A549 (cell line): Measurements from ENCODE around the gene KIF13A. TPM values are rescaled to one million over a fixed set of nuclear protein-coding genes. Genes with fewer than 3 reads are reported as not detected.
A peak's percentile ranks its signal among the peaks of the same experiment; 100 is the strongest.

ENCODE experiments used
- ATAC-seq, 2 experiments: fragments of 200-7000 bp in 1 of 2; fragments of >200 bp in 1 of 2; cut with Nextera tagmentation in 1 of 2; cut with Tn5 transposase in 1 of 2; 3 replicates each; pipeline versions ENCODE4 v1.8.0 to v1.9.1; 2018 to 2020; ENCODE audit warnings: mild to moderate bottlenecking in 1 of 2, moderate library complexity in 1 of 2
- CTCF ChIA-PET: fragments of 300-600 bp; sonication (Branson Sonifier 250); formaldehyde crosslinking; extraction: SDS; loops from one replicate; lab custom pipeline; 2021; ENCODE audit warnings: antibody characterized with exemption, inconsistent platforms; lab: Yijun Ruan, JAX
- POLR2A ChIA-PET: fragments of 350-600 bp; formaldehyde crosslinking; extraction: SDS; loops from one replicate; lab custom pipeline; 2021; ENCODE audit warnings: antibody characterized with exemption, inconsistent platforms; lab: Yijun Ruan, JAX
- DNase-seq, 2 experiments: peaks; one replicate each; pipeline versions ENCODE4 v3.0.0 to v3.0.0-alpha.2; 2011 to 2016; ENCODE audit warnings: low read depth in 1 of 2, low spot score in 1 of 2
- FAIRE-seq: peaks from 2 replicates; lab custom pipeline; 2011; peaks lifted over from hg19 to GRCh38; lab: Jason Lieb, UNC
- H3K27ac ChIP-seq, 2 experiments: fragments of >200 bp; sonication (Bioruptor Twin); formaldehyde crosslinking; 3 replicates each; pipeline ENCODE4 v1.5.1; 2016 to 2017
- H3K4me1 ChIP-seq: fragments of >200 bp; sonication (Bioruptor Twin); formaldehyde crosslinking; 3 replicates; pipeline ENCODE4 v1.6.1; 2016
- H3K4me2 ChIP-seq: fragments of >200 bp; sonication (Bioruptor Twin); formaldehyde crosslinking; 3 replicates; pipeline ENCODE4 v1.6.1; 2016
- H3K4me3 ChIP-seq: fragments of >200 bp; sonication (Bioruptor Twin); formaldehyde crosslinking; 3 replicates; pipeline ENCODE4 v1.5.1; 2016
- H3K9me3 ChIP-seq: fragments of >200 bp; sonication (Bioruptor Twin); formaldehyde crosslinking; 3 replicates; pipeline ENCODE4 v1.6.1; 2016
- BCL3 ChIP-seq: fragments of >200 bp; sonication (Bioruptor Twin); formaldehyde crosslinking; IDR thresholded peaks from 3 replicates; pipeline ENCODE4 v1.6.1; 2016
- CEBPB ChIP-seq, 2 experiments: fragments of >200 bp in 1 of 2; sonication (Bioruptor Twin) in 1 of 2; formaldehyde crosslinking in 1 of 2; IDR thresholded peaks; 2 replicates each; pipeline ENCODE4 v1.6.1; 2012 to 2016
- CHD4 ChIP-seq: fragments of 200-600 bp; sonication (generic); IDR thresholded peaks from 2 replicates; pipeline ENCODE4 v1.6.1; 2016; ENCODE audit warnings: antibody characterized with exemption, mild to moderate bottlenecking, borderline replicate concordance
- EHF ChIP-seq: fragments of 250-450 bp; sonication (Bioruptor Pico); IDR thresholded peaks from 2 replicates; pipeline ENCODE4 v1.5.0; 2020; ENCODE audit warnings: mild to moderate bottlenecking
- ELK1 ChIP-seq: fragments of 150-350 bp; IDR thresholded peaks from 2 replicates; pipeline ENCODE4 v1.6.1; 2014; ENCODE audit warnings: low read depth, mild to moderate bottlenecking, low read length
- EP300 ChIP-seq, 2 experiments: fragments of >200 bp; sonication (Bioruptor Twin); formaldehyde crosslinking; IDR thresholded peaks; 2 replicates in 1 of 2; 3 replicates in 1 of 2; pipeline ENCODE4 v1.6.1; 2016 to 2017
- ESRRA ChIP-seq: fragments of 150-350 bp; IDR thresholded peaks from 2 replicates; pipeline ENCODE4 v1.6.1; 2014; ENCODE audit warnings: mild to moderate bottlenecking, low read length, borderline replicate concordance
- FOSB ChIP-seq: fragments of 250-450 bp; sonication (Bioruptor Pico); IDR thresholded peaks from 2 replicates; pipeline ENCODE4 v1.5.0; 2020; ENCODE audit warnings: mild to moderate bottlenecking, moderate library complexity
- FOSL2 ChIP-seq, 2 experiments: fragments of 450-650 bp in 1 of 2; fragments of >200 bp in 1 of 2; sonication (Bioruptor Twin) in 1 of 2; formaldehyde crosslinking; IDR thresholded peaks; 2 replicates each; pipeline versions ENCODE4 v1.5.0 to v1.6.1; 2016 to 2020; ENCODE audit warnings: mild to moderate bottlenecking in 1 of 2, moderate library complexity in 1 of 2
- FOXS1 ChIP-seq: fragments of 250-450 bp; sonication (Bioruptor Pico); IDR thresholded peaks from 2 replicates; pipeline ENCODE4 v1.5.0; 2020; ENCODE audit warnings: mild to moderate bottlenecking, moderate library complexity
- HES2 ChIP-seq: fragments of >200 bp; sonication (Bioruptor Twin); formaldehyde crosslinking; IDR thresholded peaks from 2 replicates; pipeline ENCODE4 v1.6.1; 2016
- HOXA7 ChIP-seq: fragments of 250-450 bp; sonication (Bioruptor Pico); IDR thresholded peaks from 2 replicates; pipeline ENCODE4 v1.5.0; 2020; ENCODE audit warnings: mild to moderate bottlenecking, moderate library complexity
- HOXB13 ChIP-seq: fragments of 250-450 bp; sonication (Bioruptor Pico); IDR thresholded peaks from 2 replicates; pipeline ENCODE4 v1.5.0; 2020; ENCODE audit warnings: low read depth, mild to moderate bottlenecking, moderate library complexity
- JUN ChIP-seq, 2 experiments: fragments of >200 bp; sonication (Bioruptor Twin); formaldehyde crosslinking; IDR thresholded peaks; 2 replicates in 1 of 2; 3 replicates in 1 of 2; pipeline ENCODE4 v1.6.1; 2016 to 2017
- JUNB ChIP-seq: fragments of >200 bp; sonication (Bioruptor Twin); formaldehyde crosslinking; IDR thresholded peaks from 2 replicates; pipeline ENCODE4 v1.6.1; 2016
- KDM5A ChIP-seq: fragments of 200-600 bp; sonication (generic); IDR thresholded peaks from 2 replicates; pipeline ENCODE4 v1.6.1; 2016; ENCODE audit warnings: antibody characterized with exemption, mild to moderate bottlenecking
- MAFK ChIP-seq: fragments of 450-650 bp; IDR thresholded peaks from 2 replicates; pipeline ENCODE4 v1.6.1; 2014; ENCODE audit not compliant: partially characterized antibody
- MAZ ChIP-seq: fragments of 150-350 bp; IDR thresholded peaks from 2 replicates; pipeline ENCODE4 v1.6.1; 2014; ENCODE audit warnings: antibody characterized with exemption, low read depth, low read length, borderline replicate concordance
- NFE2L2 ChIP-seq: fragments of 150-350 bp; conservative IDR thresholded peaks from 2 replicates; pipeline ENCODE4 v1.6.1; 2014; ENCODE audit warnings: low read length
- PBX3 ChIP-seq: IDR thresholded peaks from 2 replicates; pipeline ENCODE4 v1.6.1; 2012
- POLR2AphosphoS2 ChIP-seq: conservative IDR thresholded peaks from 2 replicates; pipeline ENCODE4 v1.6.1; 2012; ENCODE audit warnings: low read length, improper control_type of control experiment, inconsistent platforms
- RAD21 ChIP-seq, 2 experiments: fragments of >200 bp in 1 of 2; sonication (Bioruptor Twin) in 1 of 2; formaldehyde crosslinking in 1 of 2; IDR thresholded peaks in 1 of 2; conservative IDR thresholded peaks in 1 of 2; 2 replicates in 1 of 2; 3 replicates in 1 of 2; pipeline ENCODE4 v1.6.1; 2012 to 2018; ENCODE audit warnings: inconsistent platforms in 1 of 2
- RNF2 ChIP-seq: fragments of 200-600 bp; sonication (generic); IDR thresholded peaks from 2 replicates; pipeline ENCODE4 v1.6.1; 2016; ENCODE audit warnings: low read depth, mild to moderate bottlenecking, antibody characterized with exemption, moderate library complexity, borderline replicate concordance
- SREBF2 ChIP-seq: fragments of 450-650 bp; IDR thresholded peaks from 2 replicates; pipeline ENCODE4 v1.6.1; 2014; ENCODE audit warnings: mild to moderate bottlenecking, moderate library complexity
- ZNF302 ChIP-seq: fragments of 250-450 bp; sonication (Bioruptor Pico); IDR thresholded peaks from 2 replicates; pipeline ENCODE4 v1.9.0; 2021; ENCODE audit warnings: inconsistent platforms, mild to moderate bottlenecking, moderate library complexity
- ZSCAN20 ChIP-seq: fragments of 250-450 bp; sonication (Bioruptor Pico); IDR thresholded peaks from 2 replicates; pipeline ENCODE4 v1.8.0; 2022; ENCODE audit warnings: mild to moderate bottlenecking, moderate library complexity
- WGBS: methylation state at CpG from one replicate; pipeline ENCODE4 v1.1.6; 2017; ENCODE audit errors: missing lambda C conversion rate; 5-methylcytosine and 5-hydroxymethylcytosine counted together
- polyA plus RNA-seq, 4 experiments: library from polyadenylated mRNA; depleted of rRNA in 3 of 4; stranded (reverse); fragments of >200 nt; fragmentation: RNase III in 1 of 4; extraction: RNeasy Plus Mini Kit Qiagen cat#74134 plus additional on column Dnase treatment in 1 of 4; gene quantifications; 2 replicates in 3 of 4; 3 replicates in 1 of 4; pipeline ENCODE4 v1.2.3, GENCODE V29; 2011 to 2017
- TF ChIP-seq, protein P1 (sequence below): IDR thresholded peaks from 2 replicates; pipeline ENCODE4 v1.6.1; 2012
- TF ChIP-seq, protein P2 (sequence below): fragments of 450-650 bp; IDR thresholded peaks from 2 replicates; pipeline ENCODE4 v1.6.1; 2014; ENCODE audit warnings: antibody characterized with exemption
- TF ChIP-seq, protein P3 (sequence below): IDR thresholded peaks from 2 replicates; pipeline ENCODE4 v1.6.1; 2012; ENCODE audit warnings: low read depth, borderline replicate concordance

The KIF13A gene
- polyA plus RNA-seq, 2 of the 4 experiments (the other 2 are of a cell fraction) = 30.2 to 39.4 TPM

- no peak for FAIRE-seq
- no peak overlapping the region for H3K4me2 ChIP-seq
- 93% methylated on average over 2 of the region's 2 CpGs for WGBS
Observed at GRCh38 chr6:18031680-18032256, 44.3 kb upstream of the KIF13A start.

DNA sequence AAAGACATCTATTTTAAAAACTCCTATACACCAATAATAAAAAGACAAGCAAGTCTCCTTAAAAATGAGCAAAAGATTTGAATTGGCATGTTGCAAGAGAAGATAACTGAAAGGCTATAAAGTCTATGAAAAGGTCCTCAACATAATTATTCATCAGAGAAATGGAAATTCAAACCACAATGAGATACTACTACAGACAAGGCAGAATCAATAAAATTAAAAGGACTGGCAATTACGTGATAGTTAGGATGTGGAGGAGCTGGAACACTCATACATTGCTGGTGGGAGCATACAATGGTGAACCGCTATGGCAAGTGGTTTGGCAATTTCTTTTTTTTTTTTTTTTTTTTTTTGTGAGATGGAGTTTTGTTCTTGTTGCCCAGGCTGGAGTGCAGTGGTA is 43.8 kb upstream of the KIF13A start:
- Histone ChIP-seq H3K4me1 (no peaks in the 10 kb centered on the region; the same call in 2 of the 3 replicates), H3K4me2 (no peak overlapping the region), H3K4me3 (no peak overlapping the region), H3K9me3 (no peaks in the 10 kb centered on the region), H3K27ac (peak overlapping the region in 1 of 2 experiments; percentile 22; a peak in 1 of 6 replicates)
- CTCF ChIA-PET = no interaction called here
- TF ChIP-seq EHF (CRISPR knock-in tag) = no peak
- TF ChIP-seq HES2 = no peak
- TF ChIP-seq SREBF2 = no peak
- TF ChIP-seq KDM5A = no peak
- TF ChIP-seq CEBPB (IDR thresholded peaks at IDR 0.05) = no peak
- no peak for TF ChIP-seq HOXA7 (CRISPR knock-in tag)
- TF ChIP-seq JUN (IDR thresholded peaks at IDR 0.05) = no peak
- TF ChIP-seq RAD21 (conservative IDR thresholded peaks at IDR 0.05 in 1 of 2, IDR thresholded peaks at IDR 0.05 in 1 of 2) = no peak
- no peak for TF ChIP-seq BCL3
- TF ChIP-seq NFE2L2 = no peak
- POLR2A ChIA-PET = no interaction called here
- FAIRE-seq (no peak), DNase-seq (no peak), ATAC-seq (no peak)
- WGBS = 96% methylated on average over 2 of the region's 2 CpGs

More at GRCh38 chr6:18031680-18032256, 44.3 kb upstream of the KIF13A start:
- no peak for DNase-seq
- CTCF ChIA-PET = no interaction called here
- H3K9me3 ChIP-seq = no peaks in the 10 kb centered on the region
- H3K27ac ChIP-seq = peak overlapping the region in 1 of 2 experiments; percentile 22; a peak in 1 of 6 replicates
- H3K4me1 ChIP-seq = no peaks in the 10 kb centered on the region; the same call in 2 of the 3 replicates
- no peak overlapping the region for H3K4me3 ChIP-seq
- TF ChIP-seq ELK1 (no peak), POLR2AphosphoS2 (no peak), NFE2L2 (peak; percentile 55), MAFK (peak; percentile 70), RAD21 (conservative IDR thresholded peaks at IDR 0.05 in 1 of 2, IDR thresholded peaks at IDR 0.05 in 1 of 2) (no peak), CHD4 (no peak), FOSL2 (IDR thresholded peaks at IDR 0.05) (no peak), FOSL2 (CRISPR knock-in tag; IDR thresholded peaks at IDR 0.05) (no peak), ZSCAN20 (CRISPR knock-in tag) (no peak), PBX3 (no peak)
- TF ChIP-seq, protein P1, sequence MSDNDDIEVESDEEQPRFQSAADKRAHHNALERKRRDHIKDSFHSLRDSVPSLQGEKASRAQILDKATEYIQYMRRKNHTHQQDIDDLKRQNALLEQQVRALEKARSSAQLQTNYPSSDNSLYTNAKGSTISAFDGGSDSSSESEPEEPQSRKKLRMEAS = no peak
- ATAC-seq = no peak
- POLR2A ChIA-PET = no interaction called here

GRCh38 chr6:18028332-18028731 is 40.9 kb upstream of the KIF13A start:
- no peak for TF ChIP-seq ZSCAN20 (CRISPR knock-in tag)
- no peak for TF ChIP-seq JUNB
- no peak for TF ChIP-seq MAZ
- no peak for TF ChIP-seq EP300 (IDR thresholded peaks at IDR 0.05)
- TF ChIP-seq RNF2 = no peak
- no peak for TF ChIP-seq JUN (IDR thresholded peaks at IDR 0.05)
- TF ChIP-seq, protein P2, sequence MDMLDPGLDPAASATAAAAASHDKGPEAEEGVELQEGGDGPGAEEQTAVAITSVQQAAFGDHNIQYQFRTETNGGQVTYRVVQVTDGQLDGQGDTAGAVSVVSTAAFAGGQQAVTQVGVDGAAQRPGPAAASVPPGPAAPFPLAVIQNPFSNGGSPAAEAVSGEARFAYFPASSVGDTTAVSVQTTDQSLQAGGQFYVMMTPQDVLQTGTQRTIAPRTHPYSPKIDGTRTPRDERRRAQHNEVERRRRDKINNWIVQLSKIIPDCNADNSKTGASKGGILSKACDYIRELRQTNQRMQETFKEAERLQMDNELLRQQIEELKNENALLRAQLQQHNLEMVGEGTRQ = no peak
- no peak for TF ChIP-seq ZNF302
- TF ChIP-seq, protein P3, sequence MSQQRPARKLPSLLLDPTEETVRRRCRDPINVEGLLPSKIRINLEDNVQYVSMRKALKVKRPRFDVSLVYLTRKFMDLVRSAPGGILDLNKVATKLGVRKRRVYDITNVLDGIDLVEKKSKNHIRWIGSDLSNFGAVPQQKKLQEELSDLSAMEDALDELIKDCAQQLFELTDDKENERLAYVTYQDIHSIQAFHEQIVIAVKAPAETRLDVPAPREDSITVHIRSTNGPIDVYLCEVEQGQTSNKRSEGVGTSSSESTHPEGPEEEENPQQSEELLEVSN = no peak
- TF ChIP-seq FOXS1 = no peak
- no peak for TF ChIP-seq HOXB13 (CRISPR knock-in tag)
- TF ChIP-seq KDM5A = no peak
- TF ChIP-seq FOSB = no peak
- no peak for TF ChIP-seq ESRRA
- TF ChIP-seq, all 56 proteins: peak for 0
- CTCF ChIA-PET = no interaction called here
- H3K4me2 ChIP-seq = no peak overlapping the region
- FAIRE-seq (no peak), DNase-seq (no peak), ATAC-seq (no peak)
- POLR2A ChIA-PET = no interaction called here
- H3K4me3 ChIP-seq = no peak overlapping the region
- H3K27ac ChIP-seq = no peak overlapping the region
- H3K9me3 ChIP-seq = no peaks in the 10 kb centered on the region
- no peaks in the 10 kb centered on the region for H3K4me1 ChIP-seq
- 59% methylated on average over 2 of the region's 2 CpGs for WGBS
